Vagina (tissue), 2 donors: ENCODE data around the gene KIR3DL1.

Experiments
- CTCF ChIP-seq, 3 experiments: fragments of 450-650 bp in 2 of 3; fragments of 200-600 bp in 1 of 3; sonication (generic) in 1 of 3; IDR thresholded peaks; one replicate each; pipeline ENCODE4 v1.5.1; 2017 to 2019; ENCODE audit warnings: antibody characterized with exemption in 3 of 3, mild to moderate bottlenecking in 2 of 3, moderate library complexity in 2 of 3
- POLR2A ChIP-seq, 2 donors: fragments of 450-650 bp; IDR thresholded peaks; one replicate each; pipeline ENCODE4 v1.6.1; 2017; ENCODE audit warnings: antibody characterized with exemption in 2 of 2, mild to moderate bottlenecking in 2 of 2, moderate library complexity in 2 of 2
- POLR2AphosphoS5 ChIP-seq, 2 donors: sonication (generic); formaldehyde crosslinking; IDR thresholded peaks; one replicate each; pipeline ENCODE4 v1.9.0; 2017; ENCODE audit warnings: antibody characterized with exemption in 2 of 2, mild to moderate bottlenecking in 2 of 2, low read depth in 1 of 2; ENCODE audit not compliant: insufficient read depth in 1 of 2

GRCh38 chr19:54871696-54872095 lies 55.4 kb downstream of the KIR3DL1 start:
- TF ChIP-seq POLR2A (IDR thresholded peaks at IDR 0.05) = no peak
- TF ChIP-seq CTCF (IDR thresholded peaks at IDR 0.05) = no peak
- TF ChIP-seq POLR2AphosphoS5 (IDR thresholded peaks at IDR 0.05; ENCODE audit: insufficient read depth in 1 of 2, low read depth in 1 of 2) = no peak
